NOMO-1 treated with dmso at 0.1 percent for 144 hours (cell line): Measurements from ENCODE around the gene ZDHHC11B.

Source experiments
- DNase-seq: peaks from one replicate; lab custom pipeline; 2025; ENCODE audit not compliant: unreplicated experiment; lab: John Stamatoyannopoulos, UW

ZDHHC11B gene

GRCh38 chr5:662751-663435, 121.6 kb downstream of the ZDHHC11B start:
- DNase-seq: no peak

GRCh38 chr5:661891-662750, 122.4 kb downstream of the ZDHHC11B start:
- DNase-seq: no peak

- DNase-seq: no peak
These were observed 124.0 kb downstream of the ZDHHC11B start for GRCh38 chr5:660491-661030.
